GM21619 (cell line): ENCODE measurements around the gene MIP.
"Not testable (repeated sequence)": the region's sequence is repeated elsewhere in the genome, so short reads cannot be mapped to it uniquely, and the experiment has no call there.

Source experiments
- ATAC-seq: cut with Tn5 transposase; IDR thresholded peaks from one replicate; pipeline ENCODE4 v1.9.1; 2021; ENCODE audit not compliant: unreplicated experiment

The MIP gene

DNA sequence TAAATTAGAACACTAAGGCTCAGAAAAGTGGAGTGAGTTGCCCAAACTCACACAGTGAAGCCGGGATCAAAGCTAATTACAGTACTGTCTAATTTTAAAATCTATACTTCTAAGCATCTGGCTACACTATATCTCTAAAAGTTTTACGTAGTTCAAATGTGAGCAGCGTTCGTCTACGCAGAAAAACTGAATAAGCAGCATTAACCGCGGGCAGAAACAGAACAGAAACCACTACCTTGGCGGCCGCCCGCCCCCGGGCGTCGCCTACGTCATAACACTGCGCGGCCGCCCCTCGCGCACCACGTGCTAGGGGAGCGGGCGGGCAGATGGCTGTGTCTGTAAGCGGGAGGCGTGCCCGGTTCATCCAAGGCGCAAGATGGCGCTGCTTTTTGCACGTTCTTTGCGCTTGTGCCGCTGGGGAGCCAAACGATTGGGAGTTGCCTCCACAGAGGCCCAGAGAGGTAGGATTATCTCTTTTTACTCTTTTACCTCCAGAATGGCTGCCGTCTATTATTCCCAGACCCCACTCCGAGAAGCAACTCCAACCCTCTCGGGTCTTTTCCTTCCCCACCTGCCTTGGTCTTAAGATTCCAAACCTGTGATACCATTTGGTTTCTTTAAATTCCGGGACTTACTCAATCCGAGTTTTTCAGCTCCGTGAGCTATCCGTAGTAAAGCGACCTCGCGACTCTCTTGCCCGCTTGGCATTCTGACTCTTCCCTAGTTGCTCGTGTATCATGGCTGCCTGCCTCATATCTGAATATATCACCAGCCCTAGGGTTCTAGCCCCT lies 14.0 kb upstream of the MIP start, which contains the start of gene SPRYD4:
Gene SPRYD4, plus strand, starts transcription at position 363 of the 791 bp plus-strand sequence. Its CDS starts 14 bp downstream, at position 377.
- ATAC-seq, result peak; percentile 85

DNA sequence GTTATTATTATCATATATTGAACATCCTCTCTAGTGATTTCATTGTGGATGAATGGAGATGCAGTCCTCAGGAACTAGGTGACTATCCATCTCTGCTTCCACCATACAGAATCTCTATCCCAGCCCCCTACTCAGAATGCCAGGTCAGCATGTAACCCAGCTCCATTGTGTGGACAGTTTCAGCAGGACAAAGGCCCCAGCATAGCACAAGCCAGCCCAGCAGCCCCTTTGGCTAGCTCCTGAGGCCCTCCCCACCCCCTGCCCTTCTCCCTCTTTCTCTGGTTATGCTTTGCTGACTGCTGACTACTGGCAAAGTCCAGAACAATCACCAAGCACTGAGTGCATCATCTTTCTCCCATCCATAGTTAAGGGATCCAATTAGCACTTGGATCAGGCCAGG lies 8.1 kb upstream of the MIP start:
- no peak for ATAC-seq

- no peak for ATAC-seq
Observed at GRCh38 chr12:56461235-56462159, 7.0 kb upstream of the MIP start.

DNA sequence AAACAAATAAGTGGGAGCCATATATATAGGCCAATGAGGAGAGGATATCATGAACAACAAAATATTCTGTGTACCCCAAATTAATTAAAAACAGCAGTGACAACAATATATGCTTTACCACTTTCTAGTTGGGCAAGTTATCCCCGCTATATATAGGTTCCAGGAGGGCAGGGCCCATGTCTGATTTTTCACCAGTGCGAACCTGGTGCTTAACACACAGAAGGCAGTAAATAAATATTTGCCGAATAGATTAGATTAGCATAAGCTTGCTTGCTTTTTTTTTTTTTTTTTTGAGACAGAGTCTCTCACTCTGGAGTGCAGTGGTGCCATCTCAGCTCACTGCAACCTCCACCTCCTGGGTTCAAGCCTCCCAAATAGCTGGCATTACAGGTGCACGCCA lies 3.4 kb upstream of the MIP start:
- ATAC-seq, result no peak

DNA sequence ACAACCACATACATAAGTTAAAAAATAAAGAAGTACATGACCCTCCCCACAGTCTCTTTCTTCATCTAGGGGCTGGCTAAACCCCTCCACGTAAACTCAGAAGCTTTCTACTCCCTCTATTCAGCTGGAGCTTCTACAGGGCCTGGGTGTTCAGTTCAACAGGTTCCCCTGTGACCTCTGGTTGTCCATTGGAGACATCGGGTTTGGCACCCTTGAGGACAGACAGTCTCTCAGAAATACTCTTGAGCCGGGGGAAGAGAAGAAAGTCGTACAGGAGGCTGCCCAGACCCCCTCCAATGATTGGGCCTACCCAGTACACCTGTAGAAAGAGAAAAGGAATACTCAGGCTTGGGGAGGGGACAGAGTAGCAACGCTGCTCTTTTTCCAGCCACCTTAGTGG lies 3.3 kb downstream of the MIP start:
- no peak for ATAC-seq

- no peak for ATAC-seq
Observed at GRCh38 chr12:56450241-56450640, 4.2 kb downstream of the MIP start.

GRCh38 chr12:56449622-56449984 lies 4.9 kb downstream of the MIP start:
- no peak for ATAC-seq

- peak; percentile 95 for ATAC-seq
Observed at GRCh38 chr12:56448860-56449621, 5.4 kb downstream of the MIP start, which contains the start of gene TIMELESS. Gene TIMELESS (minus strand): TSS chr12:56449426. CDS start chr12:56434170, 15,256 bp downstream.

DNA sequence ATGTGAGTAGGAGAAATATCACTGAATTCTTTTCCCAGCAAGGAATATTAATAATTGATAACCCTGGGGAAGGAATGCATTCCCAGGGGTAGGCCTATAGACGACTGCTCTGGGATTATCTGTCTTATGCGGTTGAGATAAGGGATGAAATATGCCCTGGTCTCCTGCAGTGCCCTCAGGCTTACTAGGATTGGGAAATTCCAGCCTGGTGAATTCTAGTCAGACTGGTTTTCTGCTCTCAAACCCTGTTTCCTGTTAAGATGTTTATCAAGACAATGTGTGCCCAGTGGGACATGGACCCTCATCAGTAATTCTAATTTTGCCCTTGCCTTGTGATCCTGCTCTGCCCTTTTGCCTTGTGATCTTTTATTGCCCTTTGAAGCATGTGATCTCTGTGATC lies 11.2 kb downstream of the MIP start:
- ATAC-seq, result not testable (repeated sequence)

GRCh38 chr12:56437430-56438176 lies 16.9 kb downstream of the MIP start:
- no peak for ATAC-seq

GRCh38 chr12:56434828-56435227 lies 19.6 kb downstream of the MIP start:
- no peak for ATAC-seq

DNA sequence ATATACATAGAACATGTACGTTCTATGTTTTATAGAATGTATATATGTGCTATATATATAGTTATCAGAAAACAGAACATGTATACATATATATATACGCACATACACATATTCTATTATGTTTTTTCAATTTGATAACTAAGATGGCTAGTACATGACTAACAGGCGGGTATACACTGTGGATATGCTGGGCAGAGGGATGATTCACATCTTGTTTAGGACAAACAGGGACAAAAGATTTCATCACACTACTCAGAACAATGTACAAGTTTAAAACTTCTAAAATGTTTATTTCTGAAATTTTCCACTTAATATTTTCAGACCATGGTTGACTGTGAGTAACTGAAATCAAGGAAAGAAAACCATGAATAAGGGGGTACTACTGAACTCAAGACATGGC lies 22.6 kb downstream of the MIP start:
- ATAC-seq, result no peak

DNA sequence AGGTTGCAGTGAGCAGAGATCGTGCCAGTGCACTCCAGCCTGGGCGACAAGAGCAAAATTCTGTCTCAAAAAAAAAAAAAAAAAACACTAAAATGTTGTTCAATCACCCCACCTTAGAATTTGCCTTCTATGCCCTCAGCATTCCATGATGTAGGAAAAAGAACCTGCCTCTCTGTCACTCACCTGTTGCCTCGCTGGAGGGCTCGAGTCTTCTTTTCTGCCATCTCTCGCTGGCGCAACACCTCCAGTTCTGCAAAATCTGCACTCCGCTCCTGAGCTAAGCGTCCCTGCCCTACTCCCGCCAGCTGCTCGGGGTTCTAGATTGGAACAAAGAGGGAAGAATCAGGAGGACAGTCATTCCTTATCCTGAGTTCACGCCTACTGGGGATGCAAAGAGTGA lies 23.2 kb downstream of the MIP start:
- ATAC-seq, result no peak

DNA sequence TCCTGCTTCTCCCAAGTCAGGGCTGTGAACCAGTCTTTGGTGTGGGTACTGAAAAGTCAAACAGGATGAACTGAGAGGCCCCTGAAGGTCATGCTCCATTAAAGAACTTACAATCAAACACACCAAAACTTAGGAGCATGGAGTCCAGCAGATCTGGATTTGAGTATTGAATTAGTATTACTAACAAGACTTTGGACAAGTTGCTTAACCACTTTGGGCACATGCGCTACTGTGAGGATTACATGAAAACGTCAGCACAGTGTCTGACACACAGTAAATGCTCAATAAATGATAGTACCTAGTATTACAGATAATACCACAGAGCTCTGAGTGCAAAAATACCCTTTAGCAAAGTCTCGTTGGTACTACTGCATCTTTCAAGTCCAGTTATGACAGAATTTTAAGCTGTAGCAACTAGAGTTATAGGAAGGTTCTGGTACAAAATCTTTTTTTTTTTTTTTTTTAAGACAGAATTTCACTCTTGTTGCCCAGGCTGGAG lies 28.5 kb downstream of the MIP start:
- no peak for ATAC-seq

DNA sequence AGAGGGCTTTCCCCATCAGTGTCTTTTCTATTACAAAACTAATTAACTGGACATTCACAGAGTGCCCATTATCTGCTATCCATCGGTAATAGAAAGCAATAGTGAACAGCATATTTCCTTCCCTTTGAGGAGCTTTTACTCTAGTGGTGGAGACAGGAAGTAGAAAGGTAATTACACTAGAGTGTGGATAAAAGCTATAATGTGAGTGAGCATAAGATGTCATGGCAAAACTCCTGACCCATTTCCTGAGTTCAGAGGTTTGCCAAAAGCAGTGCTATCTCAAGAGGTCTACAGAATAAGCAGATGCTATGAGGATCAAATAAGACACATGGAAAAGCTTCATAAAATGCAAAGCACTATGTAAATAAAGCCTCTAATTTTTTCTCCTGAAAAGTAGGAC lies 29.3 kb downstream of the MIP start:
- no peak for ATAC-seq

- no peak for ATAC-seq
Observed at GRCh38 chr12:56420411-56420810, 34.0 kb downstream of the MIP start.

- ATAC-seq, result no peak
Observed at GRCh38 chr12:56417739-56418138, 36.7 kb downstream of the MIP start.

GRCh38 chr12:56414401-56414800 lies 40.1 kb downstream of the MIP start:
- no peak for ATAC-seq

GRCh38 chr12:56413392-56413791 lies 41.1 kb downstream of the MIP start:
- no peak for ATAC-seq
